Endometrial microvascular endothelial cells (primary cell): ENCODE data around the gene LAPTM5. TPM values are rescaled to one million over a fixed set of nuclear protein-coding genes. Genes with fewer than 3 reads are reported as not detected.
"Not testable (repeated sequence)": the region's sequence is repeated elsewhere in the genome, so short reads cannot be mapped to it uniquely, and the experiment has no call there.

ENCODE experiments used
- in situ Hi-C: cut with HindIII; loops from 2 replicates; pipeline ENCODE4 v1.10.0; 2017; ENCODE audit warnings: low sequenced_read_pairs, low pct_unique_long_range_greater_than_20kb; ENCODE audit errors: inconsistent ontology term
- total RNA-seq: library from RNA; depleted of rRNA; stranded (reverse); fragments of >200 nt; gene quantifications from one replicate; pipeline ENCODE4 v1.2.3, GENCODE V29; 2015; ENCODE audit errors: inconsistent ontology term

LAPTM5 gene, protein sequence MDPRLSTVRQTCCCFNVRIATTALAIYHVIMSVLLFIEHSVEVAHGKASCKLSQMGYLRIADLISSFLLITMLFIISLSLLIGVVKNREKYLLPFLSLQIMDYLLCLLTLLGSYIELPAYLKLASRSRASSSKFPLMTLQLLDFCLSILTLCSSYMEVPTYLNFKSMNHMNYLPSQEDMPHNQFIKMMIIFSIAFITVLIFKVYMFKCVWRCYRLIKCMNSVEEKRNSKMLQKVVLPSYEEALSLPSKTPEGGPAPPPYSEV
- total RNA-seq = 53.8 TPM

DNA sequence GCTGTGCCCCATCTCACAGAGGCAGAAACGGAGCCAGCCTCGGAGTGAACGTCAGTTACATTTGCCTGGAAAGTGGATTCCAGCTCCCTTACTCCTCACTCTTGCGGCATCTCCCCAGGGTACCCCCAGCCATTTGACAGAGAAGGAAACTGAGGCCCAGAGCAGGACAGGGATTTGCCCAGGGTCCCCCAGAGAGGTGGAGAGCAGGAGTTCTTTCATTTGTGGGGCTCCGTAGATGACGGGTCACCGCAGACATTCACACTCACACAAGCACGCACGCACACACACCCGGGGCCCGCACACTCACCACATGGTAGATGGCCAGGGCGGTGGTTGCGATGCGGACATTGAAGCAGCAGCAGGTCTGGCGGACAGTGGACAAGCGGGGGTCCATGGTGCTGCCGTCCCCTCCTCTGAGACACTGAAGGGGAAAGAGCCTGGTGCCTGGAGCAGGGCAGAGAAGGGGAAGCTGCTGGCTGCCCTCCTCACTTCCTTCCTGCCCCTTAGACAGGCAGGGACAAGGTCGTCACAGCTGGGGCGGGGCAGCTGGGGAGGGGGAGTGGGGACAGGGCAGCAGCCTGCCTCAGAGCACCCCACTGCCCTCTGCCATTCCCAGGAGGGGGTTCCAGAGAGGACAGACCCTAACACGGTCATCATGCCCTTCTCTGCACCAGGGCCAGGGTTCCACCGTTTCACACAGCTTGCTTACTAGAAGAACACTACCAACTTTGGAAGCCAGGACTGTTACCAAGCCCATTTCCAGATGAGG, at the start of gene LAPTM5:
TSS of gene LAPTM5 (minus strand) at position 423 of the 769 bp plus-strand sequence. CDS start at position 394, 29 bp downstream.
- in situ Hi-C loops = no loop called here

GRCh38 chr1:30806381-30807317, 49.1 kb upstream of the LAPTM5 start:
- in situ Hi-C loops = loop anchor here (25.0 kb wide), 1 partner anchor 106 kb away; the partner anchor contains the start of gene SDC3

- in situ Hi-C loops = loop anchor here (25.0 kb wide), 1 partner anchor 107 kb away; the partner anchor contains the start of gene SDC3
Measured at GRCh38 chr1:30805304-30806003, 47.9 kb upstream of the LAPTM5 start.

- in situ Hi-C loops = loop anchor here (25.0 kb wide), 1 partner anchor 107 kb away; the partner anchor contains the start of gene SDC3
Measured at GRCh38 chr1:30804822-30805221, 47.2 kb upstream of the LAPTM5 start.

DNA sequence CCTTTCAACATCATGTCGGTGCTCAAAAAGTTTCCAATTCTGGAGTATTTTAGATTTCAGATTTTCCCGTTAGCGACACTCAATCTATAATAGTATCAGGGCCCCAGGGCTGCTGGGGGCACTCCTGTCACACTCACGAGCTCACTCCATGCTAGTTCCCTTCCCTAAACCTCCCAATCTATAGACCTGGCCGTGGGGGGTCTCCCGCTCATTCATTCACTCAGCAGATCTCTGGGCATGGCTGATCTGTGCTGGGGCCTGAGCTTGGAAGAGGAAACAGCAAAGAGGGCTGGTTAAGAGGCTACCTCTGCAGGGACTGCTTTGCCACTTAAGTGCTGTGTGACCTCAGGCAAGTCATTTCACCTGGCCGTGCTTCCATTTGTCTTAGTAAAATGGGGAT, 46.8 kb upstream of the LAPTM5 start:
- in situ Hi-C loops = loop anchor here (25.0 kb wide), 1 partner anchor 108 kb away; the partner anchor contains the start of gene SDC3

DNA sequence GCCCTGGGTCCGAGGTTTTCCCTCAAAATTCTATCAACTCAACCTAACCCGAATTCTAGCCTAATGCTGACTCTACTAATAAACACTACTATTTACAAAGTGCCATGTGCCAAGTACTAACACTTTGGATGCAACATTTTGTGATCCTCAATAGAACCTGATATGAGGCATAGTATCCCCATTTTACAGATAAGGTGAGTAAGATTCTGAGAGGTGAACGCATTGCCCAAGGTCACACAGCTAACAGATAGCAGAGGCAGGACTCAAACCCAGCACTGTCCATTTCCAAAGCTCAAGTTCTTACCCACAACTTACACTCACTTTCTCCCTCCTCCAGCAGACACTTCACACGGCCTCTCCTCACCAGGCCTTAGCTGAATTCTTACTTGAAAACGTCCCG, 46.0 kb upstream of the LAPTM5 start:
- in situ Hi-C loops = loop anchor here (25.0 kb wide), 1 partner anchor 109 kb away; the partner anchor contains the start of gene SDC3

DNA sequence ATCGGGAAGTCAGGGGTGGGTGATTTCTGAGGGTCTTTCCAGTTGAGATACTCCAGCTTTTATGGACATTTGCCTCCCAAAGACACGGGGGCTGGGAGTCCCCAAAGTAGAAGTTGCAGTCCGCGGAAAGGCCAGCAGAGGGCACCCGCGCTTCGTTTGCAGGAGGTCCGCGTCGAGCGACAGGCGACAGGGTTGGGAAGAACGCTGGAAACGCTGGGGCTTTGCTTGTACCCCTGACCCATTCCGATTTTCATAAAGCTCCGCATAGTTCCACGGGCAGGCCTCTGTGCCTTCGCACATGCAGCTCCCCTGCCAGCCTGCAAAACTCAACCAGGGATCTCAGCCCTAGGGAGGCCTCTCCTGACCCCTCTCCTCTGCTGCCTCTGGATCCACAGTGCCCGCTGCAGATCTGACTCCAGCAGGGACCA, 44.2 kb upstream of the LAPTM5 start:
- in situ Hi-C loops = loop anchor here (25.0 kb wide), 1 partner anchor 111 kb away; the partner anchor contains the start of gene SDC3

DNA sequence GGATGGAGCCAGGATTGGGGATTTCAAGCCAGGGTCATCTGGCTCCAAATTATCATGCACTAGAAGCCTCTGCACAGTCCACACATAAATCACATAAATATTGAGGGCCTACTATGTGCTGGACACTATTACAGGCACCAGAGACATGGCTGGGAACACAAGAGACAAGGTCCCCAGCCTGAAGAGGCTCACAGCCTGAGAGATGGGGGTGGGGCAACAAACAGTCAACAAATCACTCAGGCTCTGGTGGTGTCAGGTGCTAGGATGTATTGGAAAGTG, 41.6 kb upstream of the LAPTM5 start:
- in situ Hi-C loops = no loop called here

GRCh38 chr1:30798389-30799232, 41.0 kb upstream of the LAPTM5 start:
- in situ Hi-C loops = no loop called here

DNA sequence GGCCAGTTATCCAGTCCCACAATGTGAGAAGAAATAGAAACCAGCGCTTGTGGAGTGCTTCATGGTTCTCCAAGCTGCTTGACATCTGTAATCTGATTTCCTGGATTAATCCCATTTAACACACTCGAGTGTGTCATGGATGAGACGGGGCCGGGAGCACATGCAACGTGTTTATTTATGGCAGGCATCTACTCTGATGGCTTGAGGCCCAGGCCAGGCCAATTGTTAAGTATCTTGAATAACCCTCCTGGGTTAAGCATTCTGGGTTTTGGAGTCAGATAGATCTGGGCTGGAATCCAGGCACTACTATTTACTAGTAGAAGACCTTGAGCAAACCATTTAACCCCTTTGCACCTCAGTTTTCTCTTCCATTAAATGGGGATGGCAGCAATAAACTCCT, 37.5 kb upstream of the LAPTM5 start:
- in situ Hi-C loops = no loop called here

DNA sequence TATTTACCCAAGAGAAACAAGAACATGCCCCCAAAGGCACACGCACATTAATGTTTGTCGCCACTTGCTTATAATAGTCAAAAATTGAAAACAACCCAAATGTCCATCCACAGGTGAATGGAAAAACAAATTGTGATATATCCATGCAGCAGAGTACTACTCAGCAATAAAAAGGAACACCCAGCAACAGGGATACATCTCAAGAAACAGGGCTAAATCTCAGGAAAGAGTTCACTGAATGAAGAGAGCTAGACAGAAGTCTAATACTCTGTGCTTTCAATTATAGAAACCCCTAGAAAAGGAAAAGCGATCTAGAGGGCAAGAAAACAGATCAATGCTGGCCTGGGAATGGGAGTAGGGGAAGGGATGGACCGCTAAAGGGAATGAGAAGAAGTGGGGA, 36.7 kb upstream of the LAPTM5 start:
- in situ Hi-C loops = no loop called here

DNA sequence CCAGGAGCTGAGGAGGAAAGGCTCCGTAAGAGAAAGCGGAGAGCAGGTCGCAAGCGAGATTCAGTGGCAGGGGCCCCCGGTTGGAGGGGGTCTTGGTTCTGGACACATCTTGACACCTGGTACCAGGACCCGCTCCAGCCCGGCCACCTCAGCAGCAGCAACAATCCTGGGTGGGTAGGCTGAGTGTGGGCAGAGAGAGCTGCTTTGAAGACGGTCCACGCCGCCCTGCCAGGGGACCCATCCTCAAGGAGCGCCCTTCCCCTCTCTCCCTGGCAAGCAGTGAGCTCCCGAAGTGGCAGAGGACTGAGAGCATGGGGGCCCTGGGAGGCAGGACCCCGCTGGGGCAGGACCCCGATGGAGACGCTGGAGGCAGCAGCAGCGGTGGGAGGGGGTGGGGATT, 35.6 kb upstream of the LAPTM5 start:
- in situ Hi-C loops = no loop called here

DNA sequence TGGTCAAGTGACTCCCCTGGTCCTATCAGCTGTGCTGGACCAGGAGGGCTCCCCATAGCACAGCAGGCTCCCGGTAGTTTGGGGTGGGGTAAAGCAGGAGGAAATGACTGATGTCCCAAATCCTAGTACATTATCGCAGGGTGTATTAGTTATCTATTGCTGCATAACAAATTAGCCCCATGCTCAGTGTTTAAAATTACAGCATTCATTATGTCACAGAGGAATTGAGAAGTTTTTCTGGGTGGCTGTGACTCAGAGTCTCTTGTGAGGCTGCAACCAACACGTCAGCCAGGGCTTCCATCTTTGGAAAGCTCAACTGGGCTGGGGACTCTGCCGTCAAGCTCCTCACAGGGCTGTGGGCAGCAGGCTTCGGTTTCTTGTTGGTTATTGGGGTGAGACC, 34.3 kb upstream of the LAPTM5 start:
- in situ Hi-C loops = no loop called here

- in situ Hi-C loops = no loop called here
Measured at GRCh38 chr1:30790850-30791778, 33.5 kb upstream of the LAPTM5 start.

GRCh38 chr1:30790256-30790525, 32.6 kb upstream of the LAPTM5 start:
- in situ Hi-C loops = not testable (repeated sequence)

- in situ Hi-C loops = no loop called here
Measured at GRCh38 chr1:30789388-30790255, 32.0 kb upstream of the LAPTM5 start.
